Suprapubic skin (tissue), 4 donors: Measurements from ENCODE around the gene ZBTB7B.

ENCODE experiments used
- CTCF ChIP-seq, 2 donors: fragments of 200-600 bp in 1 of 2; fragments of 450-650 bp in 1 of 2; sonication (generic) in 1 of 2; IDR thresholded peaks; one replicate each; pipeline ENCODE4 v1.5.1; 2016 to 2019; ENCODE audit warnings: antibody characterized with exemption in 2 of 2, mild to moderate bottlenecking in 1 of 2, moderate library complexity in 1 of 2
- POLR2A ChIP-seq, 2 donors: fragments of 450-650 bp; IDR thresholded peaks; one replicate each; pipeline ENCODE4 v1.6.1; 2017; ENCODE audit warnings: antibody characterized with exemption in 2 of 2, mild to moderate bottlenecking in 2 of 2, moderate library complexity in 2 of 2
- POLR2AphosphoS5 ChIP-seq, 3 donors: sonication (generic); formaldehyde crosslinking; IDR thresholded peaks; one replicate each; pipeline ENCODE4 v1.6.1; 2017; ENCODE audit warnings: antibody characterized with exemption in 3 of 3

DNA sequence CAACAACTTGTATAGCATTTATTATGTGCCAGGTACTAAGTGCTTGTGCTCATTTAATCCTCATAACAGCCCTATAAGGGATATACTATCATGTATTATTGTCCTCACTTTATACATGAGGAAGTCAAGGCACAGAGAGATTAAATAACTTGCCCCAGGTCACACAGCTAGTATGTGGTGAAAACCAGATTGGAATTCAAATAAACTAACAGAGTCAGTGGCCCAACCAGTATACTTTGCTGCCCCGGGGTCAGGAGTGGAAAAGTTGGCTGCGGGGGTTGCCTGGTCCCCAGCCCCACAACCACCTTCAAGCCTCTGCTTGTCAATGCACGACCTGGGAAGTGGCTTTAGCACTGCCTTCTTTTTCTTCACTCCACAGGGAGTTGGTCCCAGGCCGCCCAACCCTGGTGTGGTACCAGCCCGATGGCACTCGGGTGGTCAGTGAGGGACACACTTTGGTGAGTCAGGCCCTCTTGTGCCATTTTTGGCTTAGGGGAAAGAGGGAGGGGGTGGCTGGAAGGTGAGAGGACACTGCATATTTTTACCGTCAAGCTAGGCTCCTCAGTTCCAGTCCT, 51.0 kb downstream of the ZBTB7B start:
- TF ChIP-seq POLR2AphosphoS5 (IDR thresholded peaks at IDR 0.05) (no peak), CTCF (IDR thresholded peaks at IDR 0.05) (no peak), POLR2A (IDR thresholded peaks at IDR 0.05) (no peak)
